Activated CD4-positive, alpha-beta T cell treated with anti-CD3 and anti-CD28 coated beads, Interleukin-2, Interleukin-4, amounts not matched to agents 100 ng/mL and 50 ng/mL, durations not matched to agents 16 hours and 8 hours (primary cell): ENCODE results near the gene USP8.
"Not testable (repeated sequence)": the region's sequence is repeated elsewhere in the genome, so short reads cannot be mapped to it uniquely, and the experiment has no call there.

ENCODE experiments used
- DNase-seq: peaks from one replicate; pipeline ENCODE4 v3.0.0-alpha.2; 2020; ENCODE audit warnings: low spot score

The USP8 gene

DNA sequence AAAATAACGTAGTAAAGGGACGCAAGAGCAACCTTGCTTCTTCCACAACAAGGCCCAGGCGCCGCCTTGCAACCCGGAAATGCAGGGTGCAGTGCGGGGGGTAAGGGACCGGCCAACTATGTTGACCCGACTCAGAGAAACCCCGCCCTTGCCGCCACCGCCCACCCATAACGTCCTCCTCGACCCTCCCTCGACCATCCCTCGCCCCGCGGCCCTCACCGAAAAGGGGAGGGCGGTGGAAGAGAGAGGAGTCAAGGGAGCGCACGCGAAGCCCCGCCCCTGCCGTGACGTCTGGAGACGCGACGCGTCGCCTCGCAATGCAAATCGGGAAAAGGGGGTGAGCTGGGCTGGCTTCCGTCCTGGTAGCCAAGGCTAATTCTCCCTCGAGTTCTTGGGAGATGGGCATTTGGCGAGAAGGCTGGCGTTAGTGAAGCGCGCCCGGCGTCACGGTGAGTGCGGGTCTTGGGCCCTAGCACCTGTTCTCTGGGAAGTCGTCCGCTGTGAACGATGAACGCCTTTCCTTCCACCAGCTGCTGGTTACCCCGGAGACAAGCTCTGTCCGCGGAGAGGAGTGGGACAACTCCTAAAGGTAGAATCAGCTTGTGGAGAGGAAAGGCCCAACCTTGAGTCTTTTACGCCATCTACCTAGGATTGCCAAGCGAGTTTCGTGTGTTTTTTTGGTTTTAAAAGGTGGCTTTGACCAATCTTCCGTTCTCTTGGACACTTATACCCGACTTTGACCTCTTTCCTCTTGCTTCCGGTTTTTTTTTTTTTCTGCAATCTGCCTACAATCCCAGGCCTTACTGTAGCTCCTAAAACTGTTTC, at the start of gene USP8:
Gene USP8 (plus strand): TSS at position 340 of the 825 bp plus-strand sequence. CDS start 14,669 bp downstream, outside the sequence.
- DNase-seq = peak; percentile 96

DNA sequence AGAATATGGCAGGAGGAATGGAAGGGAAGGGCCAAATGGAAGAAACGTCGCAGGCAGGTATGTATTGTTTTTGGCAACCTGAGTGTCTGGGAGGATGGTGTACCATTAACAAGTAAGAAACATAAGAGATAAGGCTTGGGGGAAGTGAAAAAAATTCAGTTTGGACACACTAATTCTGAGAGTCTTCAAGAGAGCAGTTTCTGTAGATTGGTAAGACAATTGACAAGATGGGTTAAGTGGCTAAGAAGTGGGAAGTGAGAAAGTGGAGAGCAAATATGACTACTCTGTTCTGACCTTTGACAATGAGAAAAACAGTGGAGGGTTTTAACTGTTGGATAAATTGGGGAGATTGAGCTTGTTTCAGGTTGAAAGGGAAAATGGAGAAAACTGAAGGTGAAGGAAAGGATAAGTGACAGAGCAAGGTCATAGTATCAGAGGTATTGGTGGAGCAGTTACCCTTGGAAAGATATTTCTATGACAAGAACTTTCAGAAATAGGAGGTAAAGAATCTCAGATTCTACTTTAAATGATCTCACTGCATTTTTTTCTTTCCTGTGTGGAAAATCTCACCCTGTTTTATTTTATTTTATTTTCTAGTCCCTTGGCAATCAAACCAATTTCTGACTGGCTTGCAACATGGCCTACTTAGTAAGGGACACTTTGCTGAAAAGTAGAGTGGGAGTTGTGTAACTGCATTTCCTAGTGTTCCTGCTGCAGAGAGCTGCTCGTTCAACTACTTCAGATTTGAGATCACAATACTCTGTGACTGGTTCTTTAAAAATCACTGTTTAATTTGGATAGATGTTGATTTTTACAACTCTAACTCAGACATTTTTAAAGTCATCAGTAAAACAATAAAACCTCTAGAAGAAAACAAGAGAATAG, 46.1 kb upstream of the USP8 start:
- peak; percentile 82 for DNase-seq

DNA sequence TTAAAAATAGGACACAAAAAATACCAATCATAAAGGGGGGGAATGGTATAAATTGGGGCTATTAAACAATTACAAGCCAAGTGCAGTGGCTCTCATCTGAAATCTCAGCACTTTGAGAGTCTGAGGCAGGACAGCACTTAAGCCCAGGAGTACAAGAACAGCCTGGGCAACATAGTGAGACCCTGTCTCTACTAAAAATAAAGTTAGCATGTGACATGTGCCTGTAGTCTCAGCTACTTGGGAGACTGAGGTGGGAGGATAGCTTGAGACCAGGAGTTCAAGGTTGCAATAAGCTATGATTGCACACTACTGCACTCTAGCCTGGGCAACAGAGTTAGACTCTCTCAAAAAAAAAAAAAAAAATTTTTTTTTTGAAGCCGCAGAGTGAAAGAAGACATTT, 45.4 kb upstream of the USP8 start:
- DNase-seq = no peak

DNA sequence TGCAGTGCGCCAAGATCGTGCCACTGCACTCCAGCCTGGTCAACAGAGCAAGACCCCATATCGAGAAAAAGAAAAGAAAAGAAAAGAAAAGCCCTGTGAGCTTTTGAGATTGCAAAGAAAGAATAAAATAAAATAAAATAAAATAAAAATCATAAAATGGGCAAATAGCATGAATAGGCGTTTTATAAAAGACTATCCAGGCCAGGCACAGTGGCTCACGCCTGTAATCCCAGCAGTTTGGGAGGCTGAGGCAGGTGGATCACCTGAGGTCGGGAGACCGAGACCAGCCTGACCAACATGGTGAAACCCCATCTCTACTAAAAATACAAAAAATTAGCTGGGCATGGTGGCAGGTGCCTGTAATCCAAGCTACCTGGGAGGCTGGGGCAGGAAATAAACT, 44.8 kb upstream of the USP8 start:
- DNase-seq = not testable (repeated sequence)

DNA sequence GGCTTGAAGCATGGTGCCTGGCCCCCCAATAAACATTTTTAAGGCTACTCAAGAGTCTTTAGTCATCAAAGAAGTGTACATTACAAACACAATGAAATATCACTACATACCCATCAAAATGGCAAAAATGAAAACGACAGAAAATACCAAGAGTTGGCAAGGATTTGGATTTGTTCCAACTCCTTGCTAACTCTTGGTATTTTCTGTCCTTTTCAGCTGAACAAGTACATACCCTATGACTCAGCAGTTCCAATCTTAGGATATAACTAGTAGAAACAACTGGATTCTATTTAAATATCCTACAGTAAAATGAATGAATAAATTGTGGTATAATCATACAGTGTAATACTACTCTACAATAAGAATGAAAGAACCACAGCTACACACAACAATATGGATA, 44.1 kb upstream of the USP8 start:
- no peak for DNase-seq

DNA sequence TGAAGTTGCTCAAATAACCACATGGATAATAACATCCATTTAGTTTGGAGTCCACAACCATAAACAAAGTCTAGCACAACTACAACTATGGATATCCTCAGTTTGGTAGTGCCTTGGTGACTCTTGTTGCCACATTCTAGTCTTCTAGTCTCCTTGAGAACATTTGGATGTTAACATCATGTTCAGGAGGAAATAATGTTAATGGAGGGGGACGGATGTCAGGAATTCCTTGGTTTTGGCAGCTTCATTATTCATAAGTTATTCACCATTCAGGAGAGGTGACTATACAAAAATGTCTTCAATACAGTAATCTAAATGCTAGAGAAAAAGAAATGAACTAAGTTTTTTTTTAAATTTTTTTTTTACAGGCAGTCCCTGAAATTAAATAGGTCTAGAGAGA, 42.8 kb upstream of the USP8 start:
- DNase-seq = no peak

DNA sequence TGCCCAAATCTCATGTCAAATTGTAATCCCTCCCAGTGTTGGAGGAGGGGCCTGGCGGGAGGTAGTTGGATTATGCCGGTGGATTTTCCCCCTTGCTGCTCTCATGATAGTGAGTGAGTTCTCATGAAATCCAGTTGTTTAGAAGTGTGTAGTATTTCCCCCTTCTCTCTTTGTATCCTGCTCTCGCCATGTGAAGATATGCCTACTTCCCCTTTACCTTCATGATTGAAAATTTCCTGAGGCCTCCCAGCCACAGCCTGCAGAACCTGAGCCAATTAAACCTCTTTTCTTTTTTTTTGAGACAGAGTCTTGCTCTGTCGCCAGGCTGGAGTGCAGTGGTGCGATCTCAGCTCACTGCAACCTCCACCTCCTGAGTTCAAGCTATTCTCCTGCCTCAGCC, 41.8 kb upstream of the USP8 start:
- not testable (repeated sequence) for DNase-seq

DNA sequence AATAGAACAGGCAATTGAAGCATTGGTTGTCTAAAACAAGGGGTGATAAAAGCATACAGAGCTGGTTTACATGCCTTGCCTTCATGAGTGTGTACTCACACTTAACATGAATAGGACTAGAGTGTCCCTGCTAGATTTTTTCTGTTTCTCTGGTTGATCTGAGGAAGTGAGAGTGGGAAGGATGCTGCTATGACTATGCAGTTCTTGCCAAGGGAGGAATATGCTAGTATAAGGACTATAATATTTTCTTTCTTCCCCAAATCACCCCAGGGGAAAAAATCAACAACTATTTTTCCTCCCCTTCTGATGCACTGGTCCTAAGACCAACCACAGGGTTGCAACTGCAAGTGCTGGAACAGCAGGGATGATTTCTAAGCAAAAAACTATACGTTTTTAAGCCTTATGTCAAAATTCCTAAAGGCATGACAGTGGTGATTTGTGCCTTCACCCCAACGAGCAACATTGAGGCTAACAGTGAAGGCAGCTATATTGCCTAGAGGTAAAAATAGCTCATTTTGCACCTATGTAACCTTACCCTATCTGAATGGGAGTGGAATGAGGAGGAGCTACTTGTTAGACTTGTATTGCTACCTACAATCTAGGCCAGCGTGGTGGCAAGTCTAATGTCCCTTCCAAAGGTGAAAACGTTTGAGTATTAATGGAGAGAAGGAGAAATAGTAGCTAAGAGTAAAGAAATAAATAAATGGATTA, 33.5 kb upstream of the USP8 start:
- no peak for DNase-seq

DNA sequence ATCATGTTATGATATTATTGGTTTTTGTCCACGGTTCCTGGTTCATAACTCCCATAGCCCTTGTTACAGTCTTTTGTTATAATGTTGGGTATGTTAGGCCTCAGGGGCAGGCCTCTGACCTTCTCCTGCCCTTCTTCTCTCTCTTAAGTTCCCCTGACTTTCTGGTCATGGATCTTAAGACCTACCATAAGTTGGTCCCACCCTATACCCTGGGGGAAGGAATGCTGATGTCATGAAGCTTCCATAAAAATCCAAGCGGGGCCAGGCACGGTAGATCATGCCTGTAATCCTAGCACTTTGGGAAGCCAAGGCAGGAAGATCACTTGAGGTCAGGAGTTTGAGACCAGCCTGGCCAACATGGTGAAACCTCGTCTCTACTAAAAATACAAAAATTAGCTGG, 32.6 kb upstream of the USP8 start:
- not testable (repeated sequence) for DNase-seq

DNA sequence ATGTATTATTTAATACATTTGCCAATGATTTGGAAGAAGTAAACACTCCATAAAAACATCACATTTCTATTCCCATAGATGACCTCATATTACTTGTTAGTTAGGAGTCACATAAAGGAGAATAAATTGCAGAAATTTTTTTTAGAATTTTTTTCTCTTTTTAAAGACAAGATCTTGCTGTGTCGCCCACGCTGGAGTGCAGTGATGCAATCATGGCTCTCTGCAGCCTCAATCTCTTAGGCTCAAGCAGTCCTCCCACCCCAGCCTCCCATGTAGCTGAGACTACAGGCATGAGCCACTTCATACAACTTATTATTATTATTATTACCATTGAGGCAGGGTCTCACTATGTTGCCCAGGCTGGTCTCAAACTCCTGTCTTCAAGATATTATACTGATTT, 12.3 kb upstream of the USP8 start:
- DNase-seq = no peak

DNA sequence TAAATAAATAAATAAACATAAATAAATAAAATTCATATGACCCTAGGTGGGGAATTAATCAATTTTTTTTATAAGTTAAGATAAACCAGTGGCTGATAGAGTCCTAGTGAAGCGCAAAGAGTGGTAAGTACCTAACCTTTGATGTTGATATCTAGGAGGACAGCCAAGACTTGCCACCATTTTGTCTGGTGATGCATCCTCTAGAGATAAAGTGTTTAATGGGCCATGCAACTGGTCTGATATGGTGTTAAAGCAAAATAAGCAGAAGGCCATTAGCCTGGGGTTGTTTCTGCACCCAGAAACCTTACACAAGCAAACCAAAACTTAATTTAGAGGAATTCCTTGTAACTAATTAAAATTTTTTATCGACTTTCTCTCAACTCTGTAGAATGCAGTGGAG, 9.6 kb upstream of the USP8 start:
- no peak for DNase-seq

DNA sequence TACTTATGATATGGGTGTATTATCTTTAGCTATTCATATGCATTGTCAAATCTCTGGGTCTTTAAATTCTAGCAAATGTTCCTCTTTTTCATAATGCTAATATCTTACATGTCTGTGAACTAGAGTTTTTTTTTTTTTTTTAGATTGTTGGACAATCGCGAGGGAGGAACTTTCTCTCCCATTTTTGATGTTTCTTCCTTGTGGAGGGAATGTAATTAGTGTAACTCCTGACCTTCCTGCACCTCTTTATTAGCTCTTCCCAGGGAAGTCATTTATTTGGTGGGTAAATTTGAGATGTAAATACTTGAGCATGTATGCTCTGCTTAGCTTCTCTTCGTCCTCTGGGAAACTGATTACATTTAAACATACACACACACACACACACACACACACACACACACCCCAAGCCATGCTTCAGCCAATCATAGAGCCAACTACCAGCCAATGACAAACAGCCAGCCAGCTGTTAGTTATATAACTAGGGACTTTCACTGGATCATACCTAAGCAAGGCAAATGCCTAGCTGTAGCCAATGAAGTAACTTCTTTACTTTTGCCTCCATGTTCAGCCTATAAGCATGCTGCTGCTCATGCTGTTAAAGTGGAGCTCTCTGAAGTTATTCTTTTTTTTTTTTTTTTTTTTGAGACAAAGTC, 8.3 kb upstream of the USP8 start:
- no peak for DNase-seq

DNA sequence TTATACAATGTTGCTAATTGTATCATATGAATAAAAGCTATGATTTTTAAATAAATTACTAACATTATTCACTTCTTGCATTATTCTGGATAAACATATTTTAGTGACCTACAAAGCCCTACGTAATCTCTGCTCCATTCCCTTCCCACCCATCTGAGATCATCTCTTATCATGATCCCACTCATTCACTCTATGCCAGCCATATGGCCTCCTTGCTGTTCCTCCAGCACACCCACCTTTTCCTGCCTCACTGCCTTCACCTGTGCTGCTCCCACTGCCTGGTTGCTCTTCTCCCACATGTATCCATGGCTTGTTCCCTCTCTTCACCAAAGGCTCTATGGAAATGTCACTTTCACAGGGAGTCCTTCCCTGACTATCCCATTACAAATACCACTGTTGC, 7.3 kb upstream of the USP8 start:
- no peak for DNase-seq

DNA sequence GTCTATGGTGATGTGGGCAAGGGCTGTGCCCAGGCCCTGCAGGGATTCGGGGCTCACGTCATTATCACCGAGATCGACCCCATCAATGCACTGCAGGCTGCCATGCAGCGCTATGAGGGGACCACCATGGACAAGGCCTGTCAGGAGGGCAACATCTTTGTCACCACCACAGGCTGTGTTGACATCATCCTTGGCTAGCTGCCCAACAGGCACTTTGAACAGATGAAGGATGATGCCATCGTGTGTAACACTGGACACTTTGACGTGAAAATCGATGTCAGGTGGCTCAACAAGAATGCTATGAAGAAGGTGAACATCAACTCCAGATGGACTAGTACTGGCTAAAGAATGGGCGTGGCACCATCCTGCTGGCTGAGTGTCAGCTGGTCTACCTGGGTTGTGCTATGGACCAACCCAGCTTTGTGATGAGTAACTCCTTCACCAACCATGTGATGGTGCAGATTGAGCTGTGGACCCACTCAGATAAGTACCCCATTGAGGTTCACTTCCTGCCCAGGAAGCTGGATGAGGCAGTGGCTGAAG, 6.1 kb upstream of the USP8 start:
- no peak for DNase-seq

DNA sequence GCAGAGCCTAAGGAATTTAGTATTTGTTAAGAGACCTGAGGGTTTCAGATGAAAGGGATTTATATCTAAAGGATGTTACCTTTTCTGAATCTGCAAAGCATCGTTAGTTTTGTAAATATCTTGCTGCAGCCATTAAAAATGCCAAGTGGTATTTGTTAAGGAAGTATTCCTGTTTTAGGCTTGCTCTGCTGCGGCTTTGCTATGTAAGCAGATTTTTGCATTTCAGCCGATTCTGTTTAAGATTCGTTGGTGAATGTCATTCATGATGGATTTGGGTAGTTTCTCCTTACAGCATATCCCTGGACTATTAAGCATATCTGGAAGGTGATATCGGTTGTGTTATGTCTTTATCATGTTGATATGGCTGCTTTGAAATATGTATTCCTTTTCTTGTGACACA, 1.0 kb downstream of the USP8 start:
- DNase-seq = no peak

DNA sequence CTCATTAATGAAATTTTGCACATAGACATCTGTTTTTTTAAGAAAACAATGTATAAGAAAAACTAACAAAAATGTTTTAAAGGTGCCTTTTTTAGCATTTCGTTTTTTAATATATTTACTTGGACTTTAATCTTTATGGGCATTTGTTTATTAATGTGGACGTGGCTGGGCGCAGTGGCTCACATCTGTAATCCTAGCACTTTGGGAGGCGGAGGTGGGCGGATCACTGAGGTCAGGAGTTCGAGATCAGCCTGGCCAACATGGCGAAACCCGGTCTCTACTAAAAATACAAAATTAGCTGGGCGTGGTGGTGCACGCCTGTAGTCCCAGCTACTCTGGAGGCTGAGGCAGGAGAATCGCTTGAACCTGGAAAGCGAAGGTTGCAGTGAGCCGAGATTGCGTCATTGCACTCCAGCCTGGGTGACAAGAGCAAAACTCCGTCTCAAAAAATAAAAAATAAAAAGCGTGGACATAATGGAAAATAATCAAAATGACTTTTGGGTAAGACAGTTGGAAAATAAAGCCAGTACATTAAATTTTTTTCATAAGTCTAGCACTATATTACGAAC, 1.6 kb downstream of the USP8 start:
- not testable (repeated sequence) for DNase-seq

DNA sequence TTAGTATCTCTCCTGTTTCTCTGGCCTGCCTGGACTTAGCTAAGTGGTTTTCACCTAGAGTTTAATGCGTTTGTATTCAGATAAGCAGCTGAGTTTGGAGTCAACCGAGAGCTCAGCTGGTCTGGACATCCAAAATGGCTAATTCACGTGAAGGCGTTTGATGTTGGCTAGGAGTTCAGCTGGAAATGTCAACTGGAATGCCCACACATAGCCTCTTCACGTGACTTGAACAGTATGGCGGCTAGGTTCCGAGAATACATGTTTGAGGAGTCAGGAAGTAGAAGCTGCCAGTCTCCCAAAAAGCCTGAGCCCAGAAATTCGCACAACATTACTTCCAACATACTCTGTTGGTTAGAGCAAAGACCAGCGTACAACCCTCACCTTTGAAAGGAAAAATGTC, 2.2 kb downstream of the USP8 start:
- DNase-seq = no peak

DNA sequence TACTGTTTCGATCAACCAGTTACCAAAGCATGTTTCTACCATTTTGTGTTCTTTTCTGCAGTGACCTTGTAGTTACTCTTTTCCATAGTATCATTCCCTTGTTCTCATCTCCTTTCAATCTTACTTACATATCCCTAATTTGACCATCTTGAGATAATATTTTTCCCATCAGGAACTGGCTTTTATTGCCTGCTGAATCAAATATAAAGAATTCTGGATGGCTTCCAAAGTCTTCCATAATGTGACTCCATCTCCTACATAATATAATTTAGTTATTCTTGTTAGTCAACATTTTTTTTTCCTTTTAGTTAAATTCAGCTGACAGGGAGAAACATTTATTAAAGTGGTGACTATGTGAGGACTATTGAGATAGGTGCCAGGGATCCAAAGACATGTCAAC, 7.0 kb downstream of the USP8 start:
- no peak for DNase-seq

DNA sequence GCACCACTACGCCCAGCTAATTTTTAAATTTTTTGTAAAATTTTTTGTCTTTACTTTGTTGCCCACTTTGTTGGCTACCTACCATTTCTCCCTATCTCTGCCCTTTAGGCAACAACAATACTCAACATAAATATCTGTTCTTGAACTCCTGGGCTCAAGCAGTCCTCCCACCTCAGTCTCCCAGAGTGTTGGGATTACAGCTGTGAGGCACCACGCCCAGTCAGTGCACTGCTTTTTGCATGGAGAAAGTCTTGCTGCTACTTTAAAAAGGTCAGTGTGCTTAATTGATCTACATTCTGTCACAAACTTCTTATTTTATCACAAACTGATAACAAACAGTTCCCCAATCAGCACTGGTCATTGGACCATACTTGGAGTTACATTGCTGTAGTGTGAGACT, 8.0 kb downstream of the USP8 start:
- DNase-seq = no peak

DNA sequence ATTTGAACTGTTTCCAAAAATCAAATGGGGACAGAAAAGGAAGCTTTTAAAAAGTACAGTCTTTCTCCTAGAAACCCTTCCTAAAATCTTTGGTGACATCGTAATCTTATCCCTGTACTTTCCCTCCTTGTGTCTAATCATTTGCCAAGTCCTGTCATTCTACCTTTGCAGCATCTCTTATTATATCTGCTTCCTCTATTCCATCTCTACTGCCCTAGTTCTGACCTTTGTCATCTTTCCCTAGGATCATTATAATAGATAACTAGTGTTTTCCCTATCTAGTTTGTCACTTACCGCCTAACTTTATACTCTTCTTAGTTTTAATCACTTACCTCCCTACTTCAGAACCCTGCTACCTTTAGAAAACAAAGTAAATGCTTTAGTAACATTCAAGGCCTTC, 11.6 kb downstream of the USP8 start:
- DNase-seq = no peak

DNA sequence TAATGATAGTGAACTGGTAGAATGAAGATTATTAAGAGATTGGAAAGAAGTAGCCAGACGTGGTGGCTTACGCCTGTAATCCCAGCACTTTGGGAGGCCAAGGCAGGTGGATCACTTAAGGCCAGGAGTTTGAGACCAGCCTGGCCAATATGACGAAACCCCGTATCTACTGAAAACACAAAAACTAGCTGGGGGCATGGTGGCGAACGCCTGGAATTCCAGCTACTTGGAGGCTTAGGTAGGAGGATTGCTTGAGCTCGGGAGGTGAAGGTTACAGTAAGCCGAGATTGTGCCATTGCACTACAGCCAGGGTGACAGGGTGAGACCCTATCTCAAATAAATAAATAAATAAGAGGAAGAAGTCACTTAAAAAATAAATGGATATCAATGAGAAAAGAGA, 14.0 kb downstream of the USP8 start:
- no peak for DNase-seq
